ENCODE data around the gene NEU2. TPM values are rescaled to one million over a fixed set of nuclear protein-coding genes. Genes with fewer than 3 reads are reported as not detected.

NEU2 gene
- total RNA-seq, 1 experiment from 2014 or later = not detected

DNA sequence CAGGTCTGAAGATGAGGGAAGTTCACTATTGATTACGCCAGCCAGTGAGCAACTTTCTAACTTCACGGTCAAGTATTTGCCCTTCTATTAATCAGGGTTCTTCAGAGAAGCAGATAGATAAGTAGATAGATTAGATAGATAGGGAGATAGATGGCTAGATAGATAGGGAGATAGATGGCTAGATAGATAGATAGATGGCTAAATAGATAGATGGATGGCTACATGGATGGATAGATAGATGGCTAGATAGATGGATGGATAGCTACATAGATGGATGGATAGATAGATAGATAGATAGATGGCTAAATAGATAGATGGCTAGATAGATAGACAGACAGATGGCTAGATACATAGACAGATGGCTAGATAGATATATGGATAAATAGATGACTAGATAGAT lies 22.9 kb downstream of the NEU2 start:
- ATAC-seq = no peak
- ChIA-PET RAD21 (ENCODE audit: low non-redundant PET in 1 of 2, low total read pairs in 2 of 2, uncharacterized antibody in 2 of 2, unreplicated experiment in 2 of 2) (no interaction called here), CTCF (no interaction called here), POLR2A (no interaction called here)
- BruUV-seq (replicated peaks) = no TSS peak
- no peaks in the 10 kb centered on the region for H3K9me3 ChIP-seq (ENCODE audit: control insufficient read depth in 1 of 2, insufficient read depth in 1 of 2, low read depth in 1 of 2, low read length in 2 of 2)
- TF ChIP-seq CBX3 (IDR thresholded peaks at IDR 0.05; ENCODE audit: low read depth) = no peak
- TF ChIP-seq CEBPB (IDR thresholded peaks at IDR 0.05; ENCODE audit: low read depth) = no peak
- no peak for TF ChIP-seq SP1 (IDR thresholded peaks at IDR 0.05; ENCODE audit: low read depth)
- no peak for TF ChIP-seq POLR2A (IDR thresholded peaks at IDR 0.05; ENCODE audit: borderline replicate concordance, extremely low read depth, insufficient read depth, insufficient read length)
- TF ChIP-seq, protein P1, sequence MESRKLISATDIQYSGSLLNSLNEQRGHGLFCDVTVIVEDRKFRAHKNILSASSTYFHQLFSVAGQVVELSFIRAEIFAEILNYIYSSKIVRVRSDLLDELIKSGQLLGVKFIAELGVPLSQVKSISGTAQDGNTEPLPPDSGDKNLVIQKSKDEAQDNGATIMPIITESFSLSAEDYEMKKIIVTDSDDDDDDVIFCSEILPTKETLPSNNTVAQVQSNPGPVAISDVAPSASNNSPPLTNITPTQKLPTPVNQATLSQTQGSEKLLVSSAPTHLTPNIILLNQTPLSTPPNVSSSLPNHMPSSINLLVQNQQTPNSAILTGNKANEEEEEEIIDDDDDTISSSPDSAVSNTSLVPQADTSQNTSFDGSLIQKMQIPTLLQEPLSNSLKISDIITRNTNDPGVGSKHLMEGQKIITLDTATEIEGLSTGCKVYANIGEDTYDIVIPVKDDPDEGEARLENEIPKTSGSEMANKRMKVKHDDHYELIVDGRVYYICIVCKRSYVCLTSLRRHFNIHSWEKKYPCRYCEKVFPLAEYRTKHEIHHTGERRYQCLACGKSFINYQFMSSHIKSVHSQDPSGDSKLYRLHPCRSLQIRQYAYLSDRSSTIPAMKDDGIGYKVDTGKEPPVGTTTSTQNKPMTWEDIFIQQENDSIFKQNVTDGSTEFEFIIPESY (IDR thresholded peaks at IDR 0.05; ENCODE audit: extremely low read depth, insufficient replicate concordance, low read length) = no peak
- TF ChIP-seq POLR2AphosphoS5 (IDR thresholded peaks at IDR 0.05; ENCODE audit: low read depth, low read length) = no peak
- TF ChIP-seq, protein P2, sequence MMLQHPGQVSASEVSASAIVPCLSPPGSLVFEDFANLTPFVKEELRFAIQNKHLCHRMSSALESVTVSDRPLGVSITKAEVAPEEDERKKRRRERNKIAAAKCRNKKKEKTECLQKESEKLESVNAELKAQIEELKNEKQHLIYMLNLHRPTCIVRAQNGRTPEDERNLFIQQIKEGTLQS (IDR thresholded peaks at IDR 0.05) = no peak
- TF ChIP-seq RAD21 (IDR thresholded peaks at IDR 0.05; ENCODE audit: low read depth) = no peak
- no peak for TF ChIP-seq ELF1 (IDR thresholded peaks at IDR 0.05; ENCODE audit: borderline replicate concordance, low read depth)
- no peak for TF ChIP-seq SRF (IDR thresholded peaks at IDR 0.05; ENCODE audit: low read depth)
- no peak for TF ChIP-seq EZH2phosphoT487 (IDR thresholded peaks at IDR 0.05; ENCODE audit: borderline replicate concordance)
- TF ChIP-seq SIN3A (IDR thresholded peaks at IDR 0.05; ENCODE audit: low read depth) = no peak
- TF ChIP-seq EGR1 (IDR thresholded peaks at IDR 0.05; ENCODE audit: low read depth) = no peak
- TF ChIP-seq, protein P3, sequence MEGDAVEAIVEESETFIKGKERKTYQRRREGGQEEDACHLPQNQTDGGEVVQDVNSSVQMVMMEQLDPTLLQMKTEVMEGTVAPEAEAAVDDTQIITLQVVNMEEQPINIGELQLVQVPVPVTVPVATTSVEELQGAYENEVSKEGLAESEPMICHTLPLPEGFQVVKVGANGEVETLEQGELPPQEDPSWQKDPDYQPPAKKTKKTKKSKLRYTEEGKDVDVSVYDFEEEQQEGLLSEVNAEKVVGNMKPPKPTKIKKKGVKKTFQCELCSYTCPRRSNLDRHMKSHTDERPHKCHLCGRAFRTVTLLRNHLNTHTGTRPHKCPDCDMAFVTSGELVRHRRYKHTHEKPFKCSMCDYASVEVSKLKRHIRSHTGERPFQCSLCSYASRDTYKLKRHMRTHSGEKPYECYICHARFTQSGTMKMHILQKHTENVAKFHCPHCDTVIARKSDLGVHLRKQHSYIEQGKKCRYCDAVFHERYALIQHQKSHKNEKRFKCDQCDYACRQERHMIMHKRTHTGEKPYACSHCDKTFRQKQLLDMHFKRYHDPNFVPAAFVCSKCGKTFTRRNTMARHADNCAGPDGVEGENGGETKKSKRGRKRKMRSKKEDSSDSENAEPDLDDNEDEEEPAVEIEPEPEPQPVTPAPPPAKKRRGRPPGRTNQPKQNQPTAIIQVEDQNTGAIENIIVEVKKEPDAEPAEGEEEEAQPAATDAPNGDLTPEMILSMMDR (IDR thresholded peaks at IDR 0.05 in 2 of 3, conservative IDR thresholded peaks at IDR 0.05 in 1 of 3; ENCODE audit: borderline replicate concordance in 1 of 3, insufficient read depth in 1 of 3, low read depth in 2 of 3, low read length in 2 of 3) = no peak
- H2AFZ ChIP-seq (ENCODE audit: low read depth, low read length, poor library complexity, severe bottlenecking) = no peak overlapping the region
- H3K27me3 ChIP-seq (ENCODE audit: insufficient read depth, low read length) = no peaks in the 10 kb centered on the region; the same call in 1 of the 2 replicates
- no peaks in the 10 kb centered on the region for H3K9me2 ChIP-seq (ENCODE audit: insufficient read depth)
- no peak overlapping the region for H3K4me2 ChIP-seq (ENCODE audit: low read length)
- no peaks in the 10 kb centered on the region for H3K79me2 ChIP-seq (ENCODE audit: insufficient read depth, low read length)
- H3K4me3 ChIP-seq (replicated peaks in 1 of 2; ENCODE audit: low read depth in 1 of 2, low read length in 2 of 2) = no peak overlapping the region
- no peak overlapping the region for H3K27ac ChIP-seq (ENCODE audit: low read depth, low read length)
- no peaks in the 10 kb centered on the region for H3K36me3 ChIP-seq (ENCODE audit: control insufficient read depth in 1 of 2, insufficient read depth in 2 of 2, low read length in 2 of 2)
- no peak overlapping the region for H3K9ac ChIP-seq (ENCODE audit: low read length)
- no peaks in the 10 kb centered on the region for H4K20me1 ChIP-seq (ENCODE audit: insufficient read depth)
- intact Hi-C loops (cut with micrococcal nuclease) = loop anchor here (2.0 kb wide), 1 partner anchor 295 kb away; no protein-coding TSS in a partner anchor
- no peak for DNase-seq (ENCODE audit: low read depth, low spot score)
- H3K4me1 ChIP-seq (ENCODE audit: control insufficient read depth in 1 of 2, insufficient read depth in 2 of 2, low read length in 2 of 2) = peaks cover 2 to 13% of the 10 kb centered on the region in 2 experiments; a peak in 2 of 4 replicates

All from HCT116 (cell line).